ENCODE results near the gene MGAT2. TPM values are rescaled to one million over a fixed set of nuclear protein-coding genes. Genes with fewer than 3 reads are reported as not detected.

MGAT2 gene
- 18.0 and 18.4 TPM in 2 replicates for polyA plus RNA-seq (2013)

- peaks cover 3 to 11% of the 10 kb centered on the region in 2 experiments for H3K36me3 ChIP-seq (ENCODE audit: control insufficient read depth in 1 of 2, insufficient read depth in 2 of 2, low read length in 2 of 2)
- peaks cover 13% of the 10 kb centered on the region for H3K79me1 ChIP-seq (ENCODE audit: low read length)
- H4K12ac ChIP-seq (ENCODE audit: low read depth, low read length), result peak within 1 kb of the TSS; percentile 51
- H3K9me3 ChIP-seq (ENCODE audit: insufficient read depth, low read depth, low read length), result no peaks in the 10 kb centered on the region
- peak within 1 kb of the TSS; percentile 95 for H2AFZ ChIP-seq (ENCODE audit: insufficient read depth, low read length, poor library complexity)
- H2BK5ac ChIP-seq (ENCODE audit: low read depth, low read length, poor library complexity), result peak within 1 kb of the TSS; percentile 53
- H3K23ac ChIP-seq (ENCODE audit: low read length), result no peak within 1 kb of the TSS
- H3K4me3 ChIP-seq (ENCODE audit: low read depth, low read length), result peak within 1 kb of the TSS; percentile 99
- peak within 1 kb of the TSS; percentile 82 for H3K14ac ChIP-seq (ENCODE audit: low read length)
- H4K91ac ChIP-seq (ENCODE audit: low read depth, low read length), result peak within 1 kb of the TSS; percentile 56
- peak; percentile 99 for DNase-seq
- H3K79me2 ChIP-seq (ENCODE audit: control insufficient read depth, insufficient read depth, low read length, poor library complexity), result peaks cover 20% of the 10 kb centered on the region
- H2BK12ac ChIP-seq (ENCODE audit: low read length), result peak within 1 kb of the TSS; percentile 23
- H3K18ac ChIP-seq (ENCODE audit: low read length), result peak within 1 kb of the TSS; percentile 85
- H3K9ac ChIP-seq (ENCODE audit: low read length), result peak within 1 kb of the TSS; percentile 87
- H4K8ac ChIP-seq (ENCODE audit: low read depth, low read length), result peak within 1 kb of the TSS; percentile 78
- H3K4me2 ChIP-seq (ENCODE audit: low read length), result peak within 1 kb of the TSS; percentile 96
- no peaks in the 10 kb centered on the region for H3K27me3 ChIP-seq (ENCODE audit: insufficient read depth, low read length)
- no CpG with 5 or more reads among the region's 85 CpGs for WGBS (ENCODE audit: extremely low coverage, insufficient coverage, insufficient read length)
- peak within 1 kb of the TSS; percentile 24 for H2AK5ac ChIP-seq (ENCODE audit: low read length)
- peak within 1 kb of the TSS; percentile 38 for H3K4ac ChIP-seq (ENCODE audit: low read depth, low read length)
- H3K4me1 ChIP-seq (ENCODE audit: control insufficient read depth in 1 of 2, insufficient read depth in 2 of 2, low read length in 2 of 2), result peaks cover 3 to 9% of the 10 kb centered on the region in 2 experiments
- peak within 1 kb of the TSS; percentile 89 for H3K27ac ChIP-seq (ENCODE audit: low read depth, low read length)
- H2BK120ac ChIP-seq (ENCODE audit: insufficient read depth, low read length, poor library complexity), result peak within 1 kb of the TSS; percentile 18
These were observed at the start of gene MGAT2, which contains the start of gene RPL36AL for GRCh38 chr14:49620182-49621113. MGAT2 (plus strand) TSS chr14:49620799; CDS start chr14:49621269, 470 bp downstream. RPL36AL (minus strand) TSS chr14:49620626; CDS start chr14:49619104, 1,522 bp downstream.

GRCh38 chr14:49574038-49574437 lies 46.6 kb upstream of the MGAT2 start:
- H3K9me3 ChIP-seq (ENCODE audit: insufficient read depth, low read depth, low read length), result no peaks in the 10 kb centered on the region
- H3K23ac ChIP-seq (ENCODE audit: low read length), result no peak overlapping the region
- H2BK120ac ChIP-seq (ENCODE audit: insufficient read depth, low read length, poor library complexity), result no peak overlapping the region
- H3K27me3 ChIP-seq (ENCODE audit: insufficient read depth, low read length), result no peaks in the 10 kb centered on the region
- no peak overlapping the region for H3K27ac ChIP-seq (ENCODE audit: low read depth, low read length)
- H3K9ac ChIP-seq (ENCODE audit: low read length), result no peak overlapping the region
- H3K36me3 ChIP-seq (ENCODE audit: control insufficient read depth in 1 of 2, insufficient read depth in 2 of 2, low read length in 2 of 2), result peaks cover 8 to 15% of the 10 kb centered on the region in 2 experiments
- H4K12ac ChIP-seq (ENCODE audit: low read depth, low read length), result no peak overlapping the region
- no peaks in the 10 kb centered on the region for H3K79me2 ChIP-seq (ENCODE audit: control insufficient read depth, insufficient read depth, low read length, poor library complexity)
- H3K79me1 ChIP-seq (ENCODE audit: low read length), result no peaks in the 10 kb centered on the region
- DNase-seq, result no peak
- H3K18ac ChIP-seq (ENCODE audit: low read length), result no peak overlapping the region
- no peak overlapping the region for H2BK5ac ChIP-seq (ENCODE audit: low read depth, low read length, poor library complexity)
- peaks cover 3 to 4% of the 10 kb centered on the region in 2 experiments for H3K4me1 ChIP-seq (ENCODE audit: control insufficient read depth in 1 of 2, insufficient read depth in 2 of 2, low read length in 2 of 2)
- no peak overlapping the region for H3K14ac ChIP-seq (ENCODE audit: low read length)
- no peak overlapping the region for H4K91ac ChIP-seq (ENCODE audit: low read depth, low read length)
- H3K4ac ChIP-seq (ENCODE audit: low read depth, low read length), result no peak overlapping the region
- H2BK12ac ChIP-seq (ENCODE audit: low read length), result no peak overlapping the region
- no CpG with 5 or more reads among the region's 5 CpGs for WGBS (ENCODE audit: extremely low coverage, insufficient coverage, insufficient read length)
- no peak overlapping the region for H4K8ac ChIP-seq (ENCODE audit: low read depth, low read length)
- H2AK5ac ChIP-seq (ENCODE audit: low read length), result no peak overlapping the region
- no peak overlapping the region for H3K4me2 ChIP-seq (ENCODE audit: low read length)
- H3K4me3 ChIP-seq (ENCODE audit: low read depth, low read length), result no peak overlapping the region
- H2AFZ ChIP-seq (ENCODE audit: insufficient read depth, low read length, poor library complexity), result no peak overlapping the region

- H4K8ac ChIP-seq (ENCODE audit: low read depth, low read length), result no peak overlapping the region
- peaks cover 8 to 19% of the 10 kb centered on the region in 2 experiments for H3K36me3 ChIP-seq (ENCODE audit: control insufficient read depth in 1 of 2, insufficient read depth in 2 of 2, low read length in 2 of 2)
- H3K4ac ChIP-seq (ENCODE audit: low read depth, low read length), result no peak overlapping the region
- no peaks in the 10 kb centered on the region for H3K79me1 ChIP-seq (ENCODE audit: low read length)
- DNase-seq, result no peak
- no peak overlapping the region for H2AK5ac ChIP-seq (ENCODE audit: low read length)
- H2AFZ ChIP-seq (ENCODE audit: insufficient read depth, low read length, poor library complexity), result no peak overlapping the region
- no peaks in the 10 kb centered on the region for H3K4me1 ChIP-seq (ENCODE audit: control insufficient read depth in 1 of 2, insufficient read depth in 2 of 2, low read length in 2 of 2)
- WGBS (ENCODE audit: extremely low coverage, insufficient coverage, insufficient read length), result no CpG with 5 or more reads among the region's 1 CpG
- H3K79me2 ChIP-seq (ENCODE audit: control insufficient read depth, insufficient read depth, low read length, poor library complexity), result no peaks in the 10 kb centered on the region
- no peak overlapping the region for H3K23ac ChIP-seq (ENCODE audit: low read length)
- H2BK12ac ChIP-seq (ENCODE audit: low read length), result no peak overlapping the region
- H3K27me3 ChIP-seq (ENCODE audit: insufficient read depth, low read length), result no peaks in the 10 kb centered on the region
- no peak overlapping the region for H3K27ac ChIP-seq (ENCODE audit: low read depth, low read length)
- no peak overlapping the region for H3K4me3 ChIP-seq (ENCODE audit: low read depth, low read length)
- no peak overlapping the region for H3K9ac ChIP-seq (ENCODE audit: low read length)
- no peak overlapping the region for H3K18ac ChIP-seq (ENCODE audit: low read length)
- no peak overlapping the region for H3K4me2 ChIP-seq (ENCODE audit: low read length)
- H3K14ac ChIP-seq (ENCODE audit: low read length), result no peak overlapping the region
- H2BK120ac ChIP-seq (ENCODE audit: insufficient read depth, low read length, poor library complexity), result no peak overlapping the region
- H2BK5ac ChIP-seq (ENCODE audit: low read depth, low read length, poor library complexity), result no peak overlapping the region
- H3K9me3 ChIP-seq (ENCODE audit: insufficient read depth, low read depth, low read length), result no peaks in the 10 kb centered on the region
- H4K91ac ChIP-seq (ENCODE audit: low read depth, low read length), result no peak overlapping the region
- H4K12ac ChIP-seq (ENCODE audit: low read depth, low read length), result no peak overlapping the region
These were observed 42.5 kb upstream of the MGAT2 start for GRCh38 chr14:49578141-49578540.

GRCh38 chr14:49579841-49580240 lies 40.8 kb upstream of the MGAT2 start:
- H4K8ac ChIP-seq (ENCODE audit: low read depth, low read length), result no peak overlapping the region
- H3K18ac ChIP-seq (ENCODE audit: low read length), result no peak overlapping the region
- H3K27ac ChIP-seq (ENCODE audit: low read depth, low read length), result no peak overlapping the region
- no peak overlapping the region for H3K4me3 ChIP-seq (ENCODE audit: low read depth, low read length)
- no peaks in the 10 kb centered on the region for H3K27me3 ChIP-seq (ENCODE audit: insufficient read depth, low read length)
- no peak overlapping the region for H2BK12ac ChIP-seq (ENCODE audit: low read length)
- peaks cover 6% of the 10 kb centered on the region for H3K79me2 ChIP-seq (ENCODE audit: control insufficient read depth, insufficient read depth, low read length, poor library complexity)
- no peak overlapping the region for H4K12ac ChIP-seq (ENCODE audit: low read depth, low read length)
- H3K9me3 ChIP-seq (ENCODE audit: insufficient read depth, low read depth, low read length), result no peaks in the 10 kb centered on the region
- no peaks in the 10 kb centered on the region for H3K79me1 ChIP-seq (ENCODE audit: low read length)
- H3K23ac ChIP-seq (ENCODE audit: low read length), result no peak overlapping the region
- H3K4ac ChIP-seq (ENCODE audit: low read depth, low read length), result no peak overlapping the region
- no peak overlapping the region for H2BK120ac ChIP-seq (ENCODE audit: insufficient read depth, low read length, poor library complexity)
- H4K91ac ChIP-seq (ENCODE audit: low read depth, low read length), result no peak overlapping the region
- H3K36me3 ChIP-seq (ENCODE audit: control insufficient read depth in 1 of 2, insufficient read depth in 2 of 2, low read length in 2 of 2), result peaks cover 19 to 29% of the 10 kb centered on the region in 2 experiments
- no peak overlapping the region for H3K14ac ChIP-seq (ENCODE audit: low read length)
- H2AK5ac ChIP-seq (ENCODE audit: low read length), result no peak overlapping the region
- no peak overlapping the region for H3K9ac ChIP-seq (ENCODE audit: low read length)
- H3K4me1 ChIP-seq (ENCODE audit: control insufficient read depth in 1 of 2, insufficient read depth in 2 of 2, low read length in 2 of 2), result peaks cover 0 to 7% of the 10 kb centered on the region in 2 experiments
- WGBS (ENCODE audit: extremely low coverage, insufficient coverage, insufficient read length), result no CpG with 5 or more reads among the region's 2 CpGs
- no peak overlapping the region for H2BK5ac ChIP-seq (ENCODE audit: low read depth, low read length, poor library complexity)
- no peak for DNase-seq
- H3K4me2 ChIP-seq (ENCODE audit: low read length), result no peak overlapping the region
- no peak overlapping the region for H2AFZ ChIP-seq (ENCODE audit: insufficient read depth, low read length, poor library complexity)
